HG03558 (cell line): ENCODE results near the gene DOCK4.
"Not testable (repeated sequence)": the region's sequence is repeated elsewhere in the genome, so short reads cannot be mapped to it uniquely, and the experiment has no call there.

Source experiments
- ATAC-seq: cut with Tn5 transposase; IDR thresholded peaks from one replicate; pipeline ENCODE4 v1.9.1; 2021; ENCODE audit warnings: moderate number of reproducible peaks; ENCODE audit not compliant: unreplicated experiment; ENCODE audit errors: extremely low read depth

DOCK4 gene

GRCh38 chr7:111931016-111931517 lies 275.1 kb downstream of the DOCK4 start:
- no peak for ATAC-seq

DNA sequence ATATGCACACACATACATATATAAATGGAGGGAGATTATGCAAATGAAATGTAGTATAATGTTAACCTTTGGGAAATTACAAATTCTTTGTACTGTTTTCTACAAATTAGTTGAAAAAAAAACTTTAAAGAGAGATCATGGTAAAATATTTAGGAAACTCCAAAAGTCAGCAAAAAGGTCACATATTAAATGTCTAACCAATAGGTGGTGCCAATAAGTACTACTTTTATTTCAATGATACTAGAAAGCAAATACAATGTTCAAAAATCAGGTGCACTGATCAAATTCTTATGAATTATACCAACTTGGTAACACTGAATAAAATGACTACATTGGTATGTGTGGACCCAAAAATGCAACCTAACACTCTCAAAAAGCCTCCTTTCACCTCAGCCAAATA lies 276.9 kb downstream of the DOCK4 start:
- ATAC-seq = no peak

- no peak for ATAC-seq
Observed at GRCh38 chr7:111927353-111928019, 278.7 kb downstream of the DOCK4 start.

GRCh38 chr7:111920329-111920728 lies 285.9 kb downstream of the DOCK4 start:
- no peak for ATAC-seq

- ATAC-seq = no peak
Observed at GRCh38 chr7:111919631-111920179, 286.5 kb downstream of the DOCK4 start.

DNA sequence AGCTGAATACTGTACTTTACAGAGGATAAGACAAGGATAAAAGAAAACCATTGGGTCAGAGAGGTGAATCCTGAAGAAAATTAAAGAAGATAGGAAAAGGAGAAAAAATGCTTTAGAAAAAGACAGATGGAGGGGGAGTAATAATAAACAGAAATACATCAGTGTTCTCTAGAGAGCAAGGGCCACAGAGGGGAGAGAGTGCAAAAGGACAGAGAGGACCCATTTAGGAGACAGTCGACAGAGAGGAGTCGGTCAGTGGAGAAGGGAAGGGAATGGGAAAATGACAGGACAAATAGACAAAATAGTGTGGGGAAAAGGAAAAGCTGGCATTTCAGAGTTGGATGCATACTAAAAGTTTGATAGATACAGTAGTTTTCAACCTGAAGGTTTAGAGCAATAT lies 287.0 kb downstream of the DOCK4 start:
- no peak for ATAC-seq

GRCh38 chr7:111918461-111918860 lies 287.7 kb downstream of the DOCK4 start:
- ATAC-seq = no peak

DNA sequence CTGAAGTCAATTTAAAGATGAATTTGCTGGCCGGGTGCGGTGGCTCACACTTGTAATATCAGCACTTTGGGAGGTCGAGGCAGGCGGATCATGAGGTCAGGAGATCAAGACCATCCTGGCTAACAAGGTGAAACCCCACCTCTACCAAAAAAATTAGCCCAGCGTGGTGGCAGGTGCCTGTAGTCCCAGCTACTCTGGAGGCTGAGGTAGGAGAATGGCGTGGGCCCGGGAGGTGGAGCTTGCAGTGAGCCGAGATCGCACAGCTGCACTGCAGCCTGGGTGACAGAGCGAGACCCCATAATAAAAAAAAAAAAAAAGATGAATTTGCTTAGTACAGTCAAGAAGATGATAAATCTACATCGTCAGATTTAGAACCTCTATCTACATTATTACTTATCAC lies 288.8 kb downstream of the DOCK4 start:
- not testable (repeated sequence) for ATAC-seq

- no peak for ATAC-seq
Observed at GRCh38 chr7:111914291-111914690, 291.9 kb downstream of the DOCK4 start.

DNA sequence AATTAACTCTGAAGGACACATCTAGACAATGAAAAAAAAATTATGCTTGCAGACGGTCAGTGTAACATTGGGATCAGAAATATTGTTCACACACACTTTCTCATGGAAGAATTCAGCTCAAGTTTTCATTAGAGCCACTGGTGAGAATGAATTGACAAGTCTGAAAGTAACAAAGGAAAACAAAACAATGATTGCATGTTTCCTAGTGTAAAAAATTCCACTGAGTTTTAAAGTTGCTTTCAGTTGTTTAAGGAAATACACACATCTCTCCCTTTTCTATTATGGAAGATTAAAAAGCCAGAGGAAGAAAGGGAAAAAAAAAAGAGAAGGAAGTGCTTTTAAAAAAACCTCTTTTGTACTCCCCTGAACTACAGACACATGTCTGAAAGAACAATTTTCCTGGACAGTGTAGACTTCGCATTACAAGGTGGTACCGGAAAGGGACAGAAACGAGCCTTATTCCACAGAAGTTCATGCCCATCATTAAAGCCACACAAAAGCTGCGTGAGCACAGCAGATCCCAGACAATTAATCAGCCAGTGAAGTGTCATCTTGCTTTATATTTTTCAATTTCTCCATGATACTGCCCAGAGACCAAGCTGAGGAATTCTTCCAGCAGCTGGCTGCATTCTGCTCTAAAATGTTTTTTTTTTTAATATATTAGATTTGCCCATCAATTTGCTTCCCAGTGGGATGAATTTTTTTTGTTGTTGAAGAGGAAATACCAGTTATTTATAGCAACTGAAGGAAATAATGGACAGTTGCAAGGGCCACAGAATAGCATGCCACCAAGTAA lies 294.8 kb downstream of the DOCK4 start:
- no peak for ATAC-seq

GRCh38 chr7:111910656-111911055 lies 295.5 kb downstream of the DOCK4 start:
- ATAC-seq = no peak

- not testable (repeated sequence) for ATAC-seq
Observed at GRCh38 chr7:111908673-111909072, 297.5 kb downstream of the DOCK4 start.

DNA sequence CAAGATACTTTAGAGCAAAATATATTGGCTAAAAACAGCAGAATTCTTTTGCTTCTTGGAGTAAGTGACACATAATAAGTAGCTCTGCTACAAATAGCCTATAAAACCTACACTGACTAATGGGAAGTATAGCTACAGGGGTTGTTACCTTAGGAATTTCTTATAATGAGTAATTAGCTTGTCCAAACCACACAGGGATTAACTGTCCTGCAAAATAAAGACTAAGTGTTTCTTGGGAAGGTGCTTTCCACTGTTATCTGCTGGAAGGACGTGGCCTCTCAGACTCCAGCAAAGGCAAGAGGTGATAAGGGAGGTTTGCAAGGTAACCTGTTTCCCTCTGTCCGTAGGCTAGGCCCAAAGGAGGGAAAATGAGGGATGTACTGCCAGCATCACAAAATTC lies 302.4 kb downstream of the DOCK4 start:
- no peak for ATAC-seq

DNA sequence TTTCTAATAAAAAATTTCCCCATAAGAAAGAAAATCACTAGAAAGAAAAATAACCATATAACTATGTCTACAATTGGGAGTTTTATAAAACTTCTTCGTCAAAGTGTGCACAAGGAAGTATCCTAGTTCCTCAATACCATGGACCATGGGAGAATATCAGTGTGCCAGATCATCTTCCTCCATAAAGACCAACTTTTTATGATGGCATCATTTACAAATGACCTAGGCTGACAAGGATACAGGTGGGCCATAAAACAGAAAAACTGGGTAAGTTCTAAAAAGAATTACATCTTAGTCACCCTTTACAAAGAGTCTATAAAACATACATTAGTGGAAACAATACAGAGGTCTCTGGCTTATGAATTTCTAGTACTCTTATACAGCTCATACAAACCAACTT lies 303.2 kb downstream of the DOCK4 start:
- no peak for ATAC-seq

- no peak for ATAC-seq
Observed at GRCh38 chr7:111900283-111900682, 305.9 kb downstream of the DOCK4 start.

DNA sequence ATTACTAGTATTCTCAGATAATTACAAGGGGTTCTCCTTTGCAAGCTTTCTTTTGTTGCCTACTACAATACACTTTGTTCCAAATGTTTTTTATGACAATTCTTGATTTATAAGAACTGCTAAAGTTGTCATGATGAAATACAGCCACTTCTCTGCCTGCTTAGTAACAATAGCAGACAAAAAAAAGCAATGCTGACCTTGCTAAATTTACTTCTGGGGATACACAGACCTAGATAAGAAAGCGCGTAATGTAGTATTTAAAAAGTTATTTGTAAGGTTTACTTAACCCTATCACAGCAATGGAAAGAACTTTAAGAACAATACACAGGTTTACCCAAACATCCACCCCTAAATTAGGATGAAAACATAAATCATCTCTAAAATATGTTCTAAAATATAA lies 311.1 kb downstream of the DOCK4 start:
- no peak for ATAC-seq

DNA sequence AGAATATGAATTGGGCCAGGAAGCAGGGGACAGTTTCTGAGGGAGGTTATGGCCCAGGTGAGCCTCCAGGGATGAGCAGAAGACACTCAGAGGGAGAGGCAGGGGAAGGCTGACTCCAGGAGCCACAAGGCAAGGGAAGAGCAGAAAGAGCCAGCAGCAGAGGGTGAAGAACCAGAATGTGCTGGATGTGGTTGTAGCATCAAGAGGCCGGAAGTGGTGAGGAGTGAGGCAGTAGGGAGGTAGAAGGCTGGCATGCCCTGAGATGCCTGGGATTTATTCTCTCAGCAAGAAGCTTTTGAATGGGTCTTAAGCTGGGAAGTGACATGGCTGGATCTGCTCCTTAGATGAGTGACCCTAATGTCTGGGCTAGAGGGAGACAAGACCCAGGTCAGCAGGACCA lies 311.7 kb downstream of the DOCK4 start:
- ATAC-seq = no peak

DNA sequence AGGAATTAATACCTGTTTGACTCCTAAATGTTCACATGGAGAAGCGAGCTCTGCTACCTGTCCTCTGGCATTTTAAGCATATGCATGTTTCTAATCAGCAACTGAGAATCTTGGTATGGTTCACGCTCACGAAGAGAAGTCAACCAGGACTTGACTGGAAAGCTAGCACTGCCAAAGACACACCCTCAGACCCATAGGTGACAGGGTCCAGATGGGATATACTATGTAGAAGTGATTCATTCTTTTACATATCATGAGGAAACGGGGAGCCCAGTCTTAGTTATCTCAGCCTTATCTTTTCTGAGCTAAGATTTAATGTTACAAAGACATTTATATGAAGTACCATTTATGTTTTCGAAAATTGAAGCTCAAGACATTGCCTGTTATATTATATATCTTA lies 313.0 kb downstream of the DOCK4 start:
- ATAC-seq = no peak

- ATAC-seq = no peak
Observed at GRCh38 chr7:111892588-111892987, 313.6 kb downstream of the DOCK4 start.

- no peak for ATAC-seq
Observed at GRCh38 chr7:111887734-111888133, 318.5 kb downstream of the DOCK4 start.

- ATAC-seq = no peak
Observed at GRCh38 chr7:111886233-111886632, 320.0 kb downstream of the DOCK4 start.
